Liver (tissue), 3 donors: ENCODE data around the gene PARN.
"Not testable (repeated sequence)": the region's sequence is repeated elsewhere in the genome, so short reads cannot be mapped to it uniquely, and the experiment has no call there.

ENCODE experiments used
- EGR1 ChIP-seq, 2 donors: IDR thresholded peaks; 2 replicates each; pipeline ENCODE4 v1.6.1; 2016 to 2018; ENCODE audit warnings: antibody characterized with exemption in 2 of 2, low read depth in 2 of 2
- JUND ChIP-seq, 2 donors: IDR thresholded peaks; 2 replicates each; pipeline ENCODE4 v1.6.1; 2016; ENCODE audit warnings: antibody characterized with exemption in 2 of 2
- MAX ChIP-seq: IDR thresholded peaks from 2 replicates; pipeline ENCODE4 v1.6.1; 2016; ENCODE audit warnings: antibody characterized with exemption
- REST ChIP-seq: IDR thresholded peaks from 2 replicates; pipeline ENCODE4 v1.6.1; 2016; ENCODE audit warnings: antibody characterized with exemption, mild to moderate bottlenecking
- SP1 ChIP-seq: IDR thresholded peaks from 2 replicates; pipeline ENCODE4 v1.6.1; 2018; ENCODE audit warnings: antibody characterized with exemption, mild to moderate bottlenecking
- TAF1 ChIP-seq: conservative IDR thresholded peaks from 2 replicates; pipeline ENCODE4 v1.6.1; 2016; ENCODE audit warnings: antibody characterized with exemption, mild to moderate bottlenecking
- YY1 ChIP-seq: IDR thresholded peaks from 2 replicates; pipeline ENCODE4 v1.6.1; 2016; ENCODE audit warnings: antibody characterized with exemption, mild to moderate bottlenecking
- ZBTB33 ChIP-seq: IDR thresholded peaks from 2 replicates; pipeline ENCODE4 v1.6.1; 2016; ENCODE audit warnings: antibody characterized with exemption
- TF ChIP-seq, protein P1 (sequence below): fragments of 150-350 bp; IDR thresholded peaks from 2 replicates; pipeline ENCODE4 v1.5.1; 2017; ENCODE audit warnings: improper control_type of control experiment, low read depth, low read length; ENCODE audit not compliant: missing input control
- donor health status: healthy.
- donor health status: healthy.

- TF ChIP-seq, protein P1, sequence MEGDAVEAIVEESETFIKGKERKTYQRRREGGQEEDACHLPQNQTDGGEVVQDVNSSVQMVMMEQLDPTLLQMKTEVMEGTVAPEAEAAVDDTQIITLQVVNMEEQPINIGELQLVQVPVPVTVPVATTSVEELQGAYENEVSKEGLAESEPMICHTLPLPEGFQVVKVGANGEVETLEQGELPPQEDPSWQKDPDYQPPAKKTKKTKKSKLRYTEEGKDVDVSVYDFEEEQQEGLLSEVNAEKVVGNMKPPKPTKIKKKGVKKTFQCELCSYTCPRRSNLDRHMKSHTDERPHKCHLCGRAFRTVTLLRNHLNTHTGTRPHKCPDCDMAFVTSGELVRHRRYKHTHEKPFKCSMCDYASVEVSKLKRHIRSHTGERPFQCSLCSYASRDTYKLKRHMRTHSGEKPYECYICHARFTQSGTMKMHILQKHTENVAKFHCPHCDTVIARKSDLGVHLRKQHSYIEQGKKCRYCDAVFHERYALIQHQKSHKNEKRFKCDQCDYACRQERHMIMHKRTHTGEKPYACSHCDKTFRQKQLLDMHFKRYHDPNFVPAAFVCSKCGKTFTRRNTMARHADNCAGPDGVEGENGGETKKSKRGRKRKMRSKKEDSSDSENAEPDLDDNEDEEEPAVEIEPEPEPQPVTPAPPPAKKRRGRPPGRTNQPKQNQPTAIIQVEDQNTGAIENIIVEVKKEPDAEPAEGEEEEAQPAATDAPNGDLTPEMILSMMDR = not testable (repeated sequence)
- TF ChIP-seq YY1; ZBTB33; MAX; REST; JUND (IDR thresholded peaks at IDR 0.05); TAF1; EGR1 (IDR thresholded peaks at IDR 0.05; ENCODE audit: low read depth in 2 of 2); SP1: not testable (repeated sequence)
Measured at GRCh38 chr16:14395710-14396304, 234.3 kb downstream of the PARN start.
